ENCODE data around the gene GALNT16.

GRCh38 chr14:69398818-69399210, 138.9 kb downstream of the GALNT16 start:
- peak in 1 of 12 donors; percentile 1 for TF ChIP-seq CTCF (IDR thresholded peaks at IDR 0.05)
- no peak for TF ChIP-seq POLR2A (IDR thresholded peaks at IDR 0.05)

Data from heart left ventricle (tissue), 13 donors.